ENCODE measurements around the gene TUBGCP2.
A peak's percentile ranks its signal among the peaks of the same experiment; 100 is the strongest.

The TUBGCP2 gene

GRCh38 chr10:133230044-133230361 is 78.7 kb downstream of the TUBGCP2 start, which contains the start of gene UTF1:
Gene UTF1, plus strand, starts transcription at chr10:133230217. Its CDS starts 72 bp downstream, at chr10:133230289.
- no peaks in the 10 kb centered on the region; the same call in 1 of the 2 replicates for H3K4me1 ChIP-seq (ENCODE audit: insufficient read depth, low read length)
- H3K9ac ChIP-seq (ENCODE audit: low read depth, low read length) = peak within 1 kb of the TSS; percentile 24; the same call in 1 of the 2 replicates
- no peaks in the 10 kb centered on the region for H3K9me3 ChIP-seq (ENCODE audit: insufficient read depth, low read depth, low read length)
- no peaks in the 10 kb centered on the region for H3K36me3 ChIP-seq (ENCODE audit: insufficient read depth, low read length)
- peak within 1 kb of the TSS; percentile 47 for H3K4me3 ChIP-seq (ENCODE audit: low read length)
- H3K27me3 ChIP-seq (ENCODE audit: insufficient read depth, low read length) = peaks cover 63% of the 10 kb centered on the region
- under 1% methylated on average over 49 of the region's 49 CpGs for WGBS
- no peak within 1 kb of the TSS for H3K27ac ChIP-seq (ENCODE audit: low read depth, low read length)

DNA sequence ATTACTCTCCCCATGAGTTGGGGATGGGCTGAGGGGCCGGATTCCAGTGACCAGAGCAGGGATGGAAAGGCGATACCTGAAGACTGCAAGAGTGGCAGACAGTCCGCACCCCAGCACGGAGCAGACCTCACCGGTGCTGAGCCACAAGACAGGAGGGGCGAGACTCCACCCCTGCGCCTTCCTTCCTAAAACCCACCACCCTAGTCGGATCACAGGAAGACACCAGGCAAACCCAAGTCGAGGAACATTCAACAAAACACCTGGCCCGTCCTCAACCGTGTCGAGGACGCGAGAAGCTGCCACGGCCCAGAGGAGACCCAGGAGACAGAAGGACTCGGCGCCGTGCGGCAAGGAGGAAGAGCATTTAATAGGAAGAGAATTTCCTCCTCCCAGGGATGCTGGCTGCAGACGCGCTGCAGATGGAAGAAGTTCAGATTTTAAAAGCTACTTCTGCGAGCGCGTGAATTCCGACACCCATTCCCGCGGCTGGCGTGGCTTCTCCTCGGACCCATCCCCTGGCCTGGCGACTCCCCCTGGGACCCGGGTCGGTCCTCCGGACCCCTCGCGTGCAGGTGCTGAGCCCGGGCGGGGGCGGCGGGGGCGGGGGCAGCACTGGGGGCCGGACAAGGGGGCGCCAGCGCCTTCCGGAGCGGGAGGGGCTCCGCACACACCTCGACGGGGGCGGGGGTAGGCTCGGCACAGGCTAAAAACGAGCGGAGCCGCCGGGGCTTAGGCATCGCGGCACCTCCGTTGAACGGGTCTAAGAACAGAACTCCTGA is 79.2 kb downstream of the TUBGCP2 start:
- WGBS = 8% methylated on average over 58 of the region's 58 CpGs
- Histone ChIP-seq H3K27me3 (ENCODE audit: insufficient read depth, low read length) (peaks cover 60% of the 10 kb centered on the region), H3K27ac (ENCODE audit: low read depth, low read length) (no peak overlapping the region), H3K9ac (ENCODE audit: low read depth, low read length) (no peak overlapping the region), H3K9me3 (ENCODE audit: insufficient read depth, low read depth, low read length) (no peaks in the 10 kb centered on the region), H3K4me1 (ENCODE audit: insufficient read depth, low read length) (no peaks in the 10 kb centered on the region; the same call in 1 of the 2 replicates), H3K4me3 (ENCODE audit: low read length) (peak overlapping the region; percentile 47), H3K36me3 (ENCODE audit: insufficient read depth, low read length) (no peaks in the 10 kb centered on the region)

Data from HUES64 (cell line).